SW480 (cell line): ENCODE results near the gene TASP1.

Experiments
- DNase-seq: peaks from one replicate; pipeline ENCODE4 v3.0.0-alpha.2; 2016; ENCODE audit warnings: low spot score

TASP1 gene

GRCh38 chr20:13432126-13432525 lies 206.6 kb downstream of the TASP1 start:
- no peak for DNase-seq

DNA sequence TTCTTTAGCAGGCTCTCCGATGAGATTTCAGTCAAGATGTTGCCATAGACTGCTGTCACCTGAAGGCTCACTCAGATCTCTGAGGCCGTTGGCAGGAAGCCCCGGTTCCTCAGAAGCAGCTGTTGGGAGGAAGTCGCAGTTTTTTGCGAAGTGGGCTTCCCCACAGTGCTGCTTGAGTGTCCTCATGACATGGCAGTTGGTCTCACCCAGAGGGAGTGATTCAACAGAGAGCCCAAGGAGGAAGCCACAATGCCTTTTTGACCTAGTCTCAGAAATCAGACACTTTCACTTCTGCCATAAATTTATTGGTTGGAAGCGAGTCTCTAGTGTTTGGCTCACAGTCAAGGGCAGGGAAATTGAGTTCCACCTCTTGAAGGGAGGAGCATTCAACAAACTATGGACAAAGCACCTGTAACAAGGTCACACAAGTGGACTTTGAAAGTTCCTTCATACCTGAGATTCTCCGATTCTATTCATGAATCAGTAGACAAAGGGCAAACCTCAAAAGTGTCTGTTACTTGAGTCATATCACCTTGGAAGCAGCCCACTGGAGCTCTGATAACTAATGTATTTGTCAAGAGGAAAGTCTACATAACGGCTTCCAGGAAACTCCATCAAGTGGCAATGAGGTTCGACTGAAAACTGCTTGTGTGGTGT lies 208.3 kb downstream of the TASP1 start:
- DNase-seq, result peak; percentile 7

GRCh38 chr20:13428684-13429083 lies 210.0 kb downstream of the TASP1 start:
- no peak for DNase-seq

DNA sequence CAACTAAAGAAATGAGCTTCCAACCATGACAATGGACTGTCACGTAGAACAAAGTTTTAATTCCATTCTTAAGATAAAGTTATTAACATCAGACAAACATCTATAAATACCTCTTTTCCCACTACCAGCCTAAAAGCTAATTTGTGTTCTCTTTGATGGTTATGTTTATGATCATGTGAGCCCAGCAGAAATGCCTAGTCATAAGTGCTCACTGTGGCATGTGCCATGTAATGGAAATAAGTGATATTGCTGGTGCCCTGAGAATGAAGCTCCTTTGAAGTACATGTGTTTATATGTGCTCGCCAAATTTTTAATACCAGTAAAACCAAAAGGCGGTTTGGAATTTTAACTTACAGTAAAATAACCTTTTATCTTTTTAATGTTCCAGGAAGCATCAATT lies 211.9 kb downstream of the TASP1 start:
- DNase-seq, result peak; percentile 96

DNA sequence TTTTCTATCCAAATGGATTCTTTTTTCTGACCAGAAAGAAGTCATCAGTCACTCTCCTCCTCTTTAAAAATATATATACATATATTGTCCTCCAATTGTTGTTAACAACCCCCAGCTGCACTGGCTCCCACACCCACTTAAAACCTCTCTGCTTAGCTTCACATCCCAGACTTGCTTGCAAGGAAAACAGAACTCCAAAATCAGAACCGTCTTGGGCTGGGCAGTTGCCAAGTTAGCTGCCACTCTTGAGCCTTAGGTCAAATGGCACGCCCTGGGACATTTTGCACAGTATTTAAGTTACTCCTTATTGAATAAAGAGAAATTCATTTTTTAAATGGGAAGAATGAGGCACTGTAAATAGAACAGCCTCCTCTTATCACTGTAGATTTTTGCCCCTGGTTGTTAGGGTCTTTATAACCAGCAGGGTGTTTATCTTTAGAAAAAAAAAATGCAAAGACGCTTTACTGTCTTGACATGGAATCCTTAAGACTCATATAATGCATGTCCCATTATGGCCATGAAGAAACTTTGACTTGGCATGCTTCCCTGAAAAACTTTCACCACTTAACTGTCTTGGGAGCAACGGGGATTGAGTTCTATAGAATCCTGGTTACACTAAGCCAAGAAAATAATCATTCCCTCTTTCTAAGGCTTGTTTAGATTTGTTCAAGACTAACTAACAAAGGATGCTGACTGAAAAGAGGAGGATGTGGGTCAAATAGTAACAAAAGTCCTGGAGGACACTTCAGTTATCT lies 213.2 kb downstream of the TASP1 start:
- no peak for DNase-seq

- DNase-seq, result no peak
Observed at GRCh38 chr20:13424174-13424833, 214.4 kb downstream of the TASP1 start.

- no peak for DNase-seq
Observed at GRCh38 chr20:13423472-13424173, 215.1 kb downstream of the TASP1 start.

DNA sequence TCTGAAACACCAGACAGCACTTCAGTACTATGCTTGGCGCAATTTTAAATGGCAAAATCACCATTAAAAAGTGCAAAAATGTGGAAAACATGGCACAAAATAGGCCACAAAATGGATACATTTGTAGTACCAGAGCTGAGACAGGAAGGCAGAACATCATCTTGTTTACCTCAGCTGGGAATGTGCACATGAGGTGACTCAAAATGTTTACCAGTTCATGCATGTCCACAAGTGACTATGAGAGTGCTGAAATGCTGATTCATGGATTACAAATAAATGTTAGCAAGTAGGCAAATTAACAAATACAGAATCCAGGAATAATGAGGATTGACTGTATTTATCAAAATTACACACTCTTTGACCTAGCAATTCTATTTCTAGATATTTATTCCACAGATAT lies 216.1 kb downstream of the TASP1 start:
- DNase-seq, result no peak

DNA sequence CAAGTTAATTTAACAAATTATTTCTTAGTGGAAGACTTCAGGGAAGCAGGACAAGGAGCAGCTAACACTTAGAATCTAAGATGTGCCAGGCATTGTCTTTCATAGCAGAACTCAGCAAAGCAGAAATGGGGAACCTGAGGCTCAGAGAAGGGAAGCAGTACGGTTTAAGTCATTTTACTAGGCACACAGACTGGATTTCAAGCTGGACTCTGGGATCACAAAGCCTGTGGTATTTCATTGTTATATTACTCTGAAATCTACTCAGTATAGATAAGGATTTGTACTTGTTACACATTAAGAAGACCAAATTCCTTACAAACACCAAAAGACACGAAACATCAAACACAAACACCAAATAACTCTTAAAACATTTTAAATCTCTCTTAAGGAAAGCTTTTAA lies 218.1 kb downstream of the TASP1 start:
- no peak for DNase-seq

GRCh38 chr20:13419477-13419876 lies 219.3 kb downstream of the TASP1 start:
- no peak for DNase-seq

DNA sequence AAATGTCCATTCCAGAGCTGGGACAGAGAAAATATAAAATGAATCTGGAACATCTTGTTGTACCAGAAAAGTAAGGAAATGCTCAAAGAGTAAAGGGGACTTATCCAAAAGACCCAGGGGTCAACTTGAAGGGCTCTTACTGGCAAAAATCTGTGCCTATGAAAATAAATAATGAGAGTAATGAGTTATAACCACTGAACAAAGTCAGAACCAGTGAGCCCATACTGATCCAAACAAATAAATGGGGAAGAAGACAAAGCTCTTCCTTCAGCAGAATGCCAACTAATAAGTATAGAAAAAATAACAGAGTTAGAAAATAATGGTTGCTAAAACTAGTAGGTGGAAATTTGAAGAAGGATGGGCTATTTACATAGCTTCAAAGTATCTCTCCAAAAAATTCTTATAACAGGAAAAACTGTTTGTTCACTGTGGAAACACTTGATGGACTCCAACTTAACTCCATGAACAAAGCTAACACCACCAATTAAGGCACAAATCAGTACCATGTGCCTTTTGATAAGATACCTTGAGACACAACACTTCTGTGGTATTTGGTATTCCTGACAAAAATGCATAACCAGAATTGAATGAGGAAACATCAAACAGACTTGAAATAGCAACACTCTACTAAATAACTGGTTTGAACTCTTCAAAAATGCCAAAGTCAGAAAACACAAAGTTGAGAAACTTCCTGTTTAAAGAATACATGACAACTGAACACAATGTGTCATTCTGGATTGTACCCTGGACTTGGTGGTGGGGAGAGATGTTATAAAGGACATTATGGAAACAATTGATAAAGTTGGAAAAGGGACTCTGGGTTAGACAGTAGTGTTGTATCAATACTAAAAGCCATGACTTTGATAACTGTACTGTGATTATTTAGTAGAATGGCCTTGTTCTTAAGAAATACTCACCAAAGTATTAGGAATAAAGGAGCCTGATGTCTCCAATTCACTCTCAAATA lies 220.2 kb downstream of the TASP1 start:
- DNase-seq, result no peak

DNA sequence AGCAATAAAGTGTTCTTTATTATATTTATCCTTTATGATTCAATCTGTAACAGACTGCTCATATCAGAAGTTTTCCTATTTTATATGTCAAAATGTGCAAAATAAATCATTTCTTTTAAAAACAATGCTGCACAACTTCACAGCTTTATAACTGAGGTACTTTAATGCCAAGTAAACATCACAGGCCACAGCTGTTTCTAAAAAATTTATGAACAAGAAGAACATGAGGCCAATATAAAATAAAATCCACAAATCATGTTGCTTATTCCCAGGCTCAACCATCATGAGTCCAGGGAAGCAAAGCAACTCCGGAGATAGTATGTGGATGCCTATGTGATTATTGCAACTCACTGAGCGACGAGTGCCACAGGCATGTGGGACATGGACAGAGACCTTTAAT lies 222.2 kb downstream of the TASP1 start:
- DNase-seq, result no peak

DNA sequence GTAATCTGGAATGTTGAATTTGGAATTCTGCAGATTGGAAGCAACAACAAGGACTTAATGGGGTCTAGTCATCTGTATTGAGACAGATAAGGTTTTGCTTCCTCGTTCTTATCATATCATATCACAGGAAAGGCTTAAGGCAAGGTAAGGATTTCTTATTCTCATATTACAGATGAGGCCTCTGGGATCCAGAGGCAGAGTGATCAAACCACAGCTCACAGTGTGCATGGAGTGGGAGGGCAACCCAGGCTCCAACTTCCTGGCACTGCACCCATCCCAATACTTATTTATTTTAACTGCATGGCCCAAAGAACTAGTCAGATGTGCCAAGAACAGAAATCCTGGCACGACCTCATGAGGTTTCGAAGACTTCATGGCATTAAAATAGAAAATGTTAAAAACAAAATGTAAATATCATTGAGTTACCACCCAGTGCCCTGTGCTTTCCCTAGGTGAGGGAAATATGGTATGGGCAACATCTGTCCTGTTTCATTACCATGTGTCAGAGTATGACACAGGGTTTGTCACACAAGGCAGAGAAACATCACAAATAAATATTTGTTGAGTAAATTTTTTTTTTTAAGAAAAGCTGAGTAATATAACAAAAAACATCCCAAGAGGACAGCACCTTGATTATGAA lies 225.8 kb downstream of the TASP1 start:
- no peak for DNase-seq

GRCh38 chr20:13404293-13404692 lies 234.4 kb downstream of the TASP1 start:
- no peak for DNase-seq

DNA sequence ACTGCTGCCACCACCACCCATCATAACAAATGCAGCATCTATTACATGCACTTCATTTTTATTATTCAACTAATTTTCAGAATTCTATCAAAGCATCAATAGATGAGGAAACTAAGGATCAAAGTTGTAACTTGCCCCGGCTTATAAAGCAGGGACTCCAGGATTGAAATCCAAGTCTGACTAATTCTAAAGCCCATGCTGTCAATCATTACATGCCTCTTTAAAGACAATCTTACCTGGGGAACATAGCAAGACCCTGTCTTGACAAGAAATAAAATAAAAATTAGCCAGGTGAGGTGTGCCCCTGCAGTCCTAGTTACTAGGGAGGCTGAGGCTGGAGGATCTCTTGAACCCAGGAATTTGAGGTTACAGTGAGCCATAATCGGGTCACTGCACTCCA lies 235.3 kb downstream of the TASP1 start:
- no peak for DNase-seq

GRCh38 chr20:13402986-13403385 lies 235.7 kb downstream of the TASP1 start:
- no peak for DNase-seq

- DNase-seq, result no peak
Observed at GRCh38 chr20:13402171-13402760, 236.5 kb downstream of the TASP1 start.

DNA sequence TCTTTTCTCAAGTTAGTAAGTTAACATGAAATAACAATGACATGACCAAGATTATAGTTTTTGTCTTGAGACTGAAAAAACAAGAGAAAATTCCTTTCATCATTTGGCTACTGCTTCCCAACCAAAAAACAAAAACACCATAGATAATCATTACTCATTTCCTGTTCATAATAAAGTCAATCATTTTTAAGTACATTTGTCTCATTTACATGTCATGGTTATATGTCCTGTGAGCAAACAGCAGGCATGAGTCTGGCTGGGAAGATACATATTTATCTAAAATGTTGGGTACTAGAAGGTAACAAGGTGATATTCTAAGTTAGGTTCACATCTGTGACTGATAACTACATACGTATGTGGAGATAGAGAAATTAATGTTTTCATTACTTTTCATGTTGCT lies 237.1 kb downstream of the TASP1 start:
- DNase-seq, result no peak

DNA sequence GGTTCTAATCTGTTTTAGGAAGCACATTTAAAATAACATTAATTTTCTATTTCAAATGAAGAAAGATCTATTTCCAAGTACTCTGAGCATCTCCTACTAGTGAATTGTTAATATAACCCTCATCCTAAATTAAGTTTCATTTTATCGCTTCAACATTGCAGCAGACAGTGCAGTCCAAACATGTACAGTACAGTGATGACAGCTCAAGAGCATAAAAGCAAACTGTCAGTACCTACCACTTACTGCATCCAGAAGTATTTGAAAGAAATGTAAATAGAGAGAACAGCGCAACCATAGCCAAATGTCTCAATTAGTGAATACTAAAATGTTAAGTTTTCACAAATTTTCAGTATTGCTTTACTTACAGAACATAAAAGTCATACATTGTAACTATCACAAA lies 238.3 kb downstream of the TASP1 start:
- DNase-seq, result no peak

- no peak for DNase-seq
Observed at GRCh38 chr20:13397300-13397724, 241.4 kb downstream of the TASP1 start.

DNA sequence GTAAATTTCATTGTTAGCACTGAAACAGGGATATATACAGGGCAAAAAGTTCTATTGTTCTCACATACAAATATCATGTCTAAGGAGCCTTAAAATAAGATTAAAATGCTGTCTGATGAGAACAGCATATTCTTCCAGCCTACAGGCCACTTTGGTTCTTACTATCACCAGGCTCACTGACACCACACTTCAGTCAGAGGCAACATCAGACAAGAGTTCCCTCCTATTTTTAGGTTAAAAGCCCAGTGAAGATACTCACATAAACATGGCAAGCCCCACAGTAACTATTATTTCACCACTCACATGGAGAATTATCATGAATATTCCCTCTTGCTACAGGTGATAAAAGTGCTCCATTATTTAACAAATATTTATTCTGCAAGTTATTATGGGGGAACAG lies 241.9 kb downstream of the TASP1 start:
- DNase-seq, result no peak
